ENCODE results near the gene SYNGR2. TPM values are rescaled to one million over a fixed set of nuclear protein-coding genes. Genes with fewer than 3 reads are reported as not detected.

SYNGR2 gene
- total and polyA plus RNA-seq, 8 donors: 52.3 to 94.2 (median 89.4) TPM

- peaks cover 24 to 54% (median 47%) of the 10 kb centered on the region in 3 donors for H3K4me1 ChIP-seq
- intact Hi-C loops (cut with DNase I): no loop called here
- H3K9me3 ChIP-seq: no peaks in the 10 kb centered on the region
- ATAC-seq (no peak), DNase-seq (peak in 2 of 6 donors; percentile 10 to 62), FAIRE-seq (no peak)
- WGBS, 2 donors: 87 to 90% methylated on average over 6 of the region's 6 CpGs
- no peak overlapping the region for H3K4me3 ChIP-seq
- no peaks in the 10 kb centered on the region for H3K36me3 ChIP-seq
- H3K27me3 ChIP-seq: no peaks in the 10 kb centered on the region
- no peak for TF ChIP-seq CTCF (IDR thresholded peaks at IDR 0.05)
- peak overlapping the region in 3 of 4 donors; percentile 2 to 81 (median 16) for H3K27ac ChIP-seq
Measured at GRCh38 chr17:78146881-78147280, 21.5 kb upstream of the SYNGR2 start.

- no peak overlapping the region for H3K4me3 ChIP-seq
- H3K4me1 ChIP-seq: peaks cover 24 to 52% (median 48%) of the 10 kb centered on the region in 3 donors
- FAIRE-seq (no peak), ATAC-seq (peak in 1 of 4 donors; percentile 27), DNase-seq (peak in 5 of 6 donors; percentile 55 to 66 (median 64))
- H3K27me3 ChIP-seq: no peaks in the 10 kb centered on the region
- H3K36me3 ChIP-seq: no peaks in the 10 kb centered on the region
- 47 to 49% methylated on average over 7 to 8 of the region's 8 CpGs for WGBS, 2 donors
- H3K27ac ChIP-seq: peak overlapping the region in 3 of 4 donors; percentile 2 to 81 (median 16)
- H3K9me3 ChIP-seq: no peaks in the 10 kb centered on the region
- intact Hi-C loops (cut with DNase I): no loop called here
- no peak for TF ChIP-seq CTCF (IDR thresholded peaks at IDR 0.05)
Measured at GRCh38 chr17:78147315-78147998, 20.9 kb upstream of the SYNGR2 start.

- no peak for TF ChIP-seq CTCF (IDR thresholded peaks at IDR 0.05)
- no peaks in the 10 kb centered on the region for H3K9me3 ChIP-seq
- DNase-seq (peak in 1 of 6 donors; percentile 5), FAIRE-seq (no peak), ATAC-seq (no peak)
- peaks cover 22 to 50% (median 47%) of the 10 kb centered on the region in 3 donors for H3K4me1 ChIP-seq
- peak overlapping the region in 1 of 4 donors; percentile 2 for H3K27ac ChIP-seq
- no peaks in the 10 kb centered on the region for H3K36me3 ChIP-seq
- H3K27me3 ChIP-seq: no peaks in the 10 kb centered on the region
- WGBS, 2 donors: 73 to 76% methylated on average over 14 of the region's 14 CpGs
- no peak overlapping the region for H3K4me3 ChIP-seq
- intact Hi-C loops (cut with DNase I): no loop called here
Measured at GRCh38 chr17:78148286-78149016, 19.9 kb upstream of the SYNGR2 start.

- Histone ChIP-seq H3K36me3 (no peaks in the 10 kb centered on the region), H3K4me1 (peaks cover 0 to 23% (median 21%) of the 10 kb centered on the region in 3 donors), H3K4me3 (no peak overlapping the region), H3K27ac (peak overlapping the region in 3 of 4 donors; percentile 28 to 62 (median 52)), H3K9me3 (no peaks in the 10 kb centered on the region), H3K27me3 (no peaks in the 10 kb centered on the region)
- intact Hi-C loops (cut with DNase I): no loop called here
- peak in 3 of 6 donors; percentile 18 to 34 (median 32) for DNase-seq
- ATAC-seq: peak in 3 of 4 donors; percentile 60 to 76 (median 66)
- TF ChIP-seq CTCF (IDR thresholded peaks at IDR 0.05): no peak
- WGBS, 2 donors: 25 to 28% methylated on average over 7 of the region's 7 CpGs
- FAIRE-seq: no peak
Measured at GRCh38 chr17:78151514-78152008, 16.8 kb upstream of the SYNGR2 start.

Data from pancreas (tissue), 10 donors.